Measurements from ENCODE around the gene ANKS1B.
"Not testable (repeated sequence)": the region's sequence is repeated elsewhere in the genome, so short reads cannot be mapped to it uniquely, and the experiment has no call there.

The ANKS1B gene

DNA sequence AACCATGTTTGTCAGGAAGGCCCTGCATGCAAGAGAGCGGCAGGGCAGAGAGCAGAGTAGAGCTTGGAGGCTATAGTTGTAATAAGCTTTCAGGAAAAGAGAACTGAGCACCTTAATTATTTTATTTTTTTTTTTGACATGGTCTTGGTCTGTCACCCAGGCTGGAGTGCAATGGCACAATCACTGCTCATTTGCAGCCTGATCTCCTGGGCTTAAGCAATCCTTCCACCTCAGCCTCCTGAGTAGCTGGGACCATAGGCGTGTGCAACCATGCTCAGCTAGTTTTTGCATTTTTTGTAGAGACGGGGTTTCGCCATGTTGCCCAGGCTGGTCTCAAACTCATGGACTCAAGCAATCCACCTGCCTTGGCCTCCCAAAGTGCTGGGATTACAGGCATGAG, 950.5 kb downstream of the ANKS1B start:
- not testable (repeated sequence) for DNase-seq

DNA sequence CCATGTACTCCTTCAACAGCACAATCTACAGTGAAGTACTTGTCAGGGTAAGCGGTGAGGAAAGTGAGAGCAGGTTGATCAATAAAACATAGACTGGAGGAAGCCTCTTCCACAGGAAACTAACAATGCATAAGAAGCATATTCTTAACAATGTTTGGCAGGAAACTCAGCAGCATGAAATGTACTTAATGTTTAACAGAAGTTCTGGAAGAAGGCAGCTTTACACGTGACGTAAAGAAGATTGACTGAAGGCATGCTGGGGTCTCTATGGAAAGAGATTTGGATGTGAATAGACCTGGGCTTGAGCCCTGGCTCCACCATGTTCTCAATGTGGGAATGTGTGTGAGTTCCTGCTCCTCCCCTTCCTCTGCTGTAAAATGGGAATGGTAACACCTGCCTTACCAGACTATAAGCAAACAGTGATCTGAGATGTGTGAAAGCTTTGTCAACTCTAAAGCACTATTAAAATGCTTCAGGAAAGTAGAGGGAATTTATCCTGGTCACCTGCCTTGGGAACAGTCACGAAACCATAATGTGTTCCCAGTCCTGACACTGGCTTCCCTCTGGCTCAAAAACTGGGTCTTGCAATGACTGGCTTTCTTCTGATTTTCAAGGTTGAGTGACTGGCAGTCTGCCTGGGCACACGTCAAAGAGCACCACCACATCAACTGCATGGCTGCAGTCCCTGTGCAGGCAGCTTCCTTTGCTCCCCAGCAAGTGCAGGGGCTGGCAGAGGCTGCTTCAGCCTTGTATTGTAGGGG, 955.0 kb downstream of the ANKS1B start:
- DNase-seq = no peak

DNA sequence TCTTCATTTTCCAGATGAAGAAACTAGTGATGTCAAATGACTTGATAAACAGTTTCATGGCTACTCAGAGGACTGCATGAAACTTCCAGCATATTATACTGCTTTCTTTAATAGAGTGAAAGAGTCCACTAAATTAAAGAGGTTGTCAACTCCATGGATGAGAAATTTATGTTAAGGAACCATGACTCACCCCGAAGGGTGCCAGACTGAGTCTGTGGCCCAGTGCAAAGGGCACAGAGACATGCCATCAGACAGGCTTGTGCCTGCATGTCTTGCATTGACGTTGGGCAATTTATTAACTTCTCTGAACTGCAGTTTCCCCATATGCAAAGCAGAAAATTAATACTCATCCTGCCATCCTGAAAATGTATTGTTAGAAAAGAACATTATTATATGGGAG, 957.3 kb downstream of the ANKS1B start:
- no peak for DNase-seq

DNA sequence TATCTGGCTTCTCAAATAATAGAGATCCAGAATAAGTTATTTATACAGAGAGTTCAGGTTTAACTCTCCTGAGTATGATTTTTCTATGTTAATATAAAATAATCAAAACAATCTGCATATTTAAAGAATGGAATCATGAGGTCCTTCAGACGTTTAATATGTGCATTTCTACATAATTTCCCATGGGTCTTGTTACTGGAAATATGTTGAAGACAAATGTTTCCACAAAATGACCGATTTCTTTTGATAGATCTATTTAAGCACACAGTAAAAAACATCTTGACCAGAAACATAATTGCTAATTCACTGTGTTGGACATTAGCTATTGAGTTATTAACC, 957.7 kb downstream of the ANKS1B start:
- no peak for DNase-seq

DNA sequence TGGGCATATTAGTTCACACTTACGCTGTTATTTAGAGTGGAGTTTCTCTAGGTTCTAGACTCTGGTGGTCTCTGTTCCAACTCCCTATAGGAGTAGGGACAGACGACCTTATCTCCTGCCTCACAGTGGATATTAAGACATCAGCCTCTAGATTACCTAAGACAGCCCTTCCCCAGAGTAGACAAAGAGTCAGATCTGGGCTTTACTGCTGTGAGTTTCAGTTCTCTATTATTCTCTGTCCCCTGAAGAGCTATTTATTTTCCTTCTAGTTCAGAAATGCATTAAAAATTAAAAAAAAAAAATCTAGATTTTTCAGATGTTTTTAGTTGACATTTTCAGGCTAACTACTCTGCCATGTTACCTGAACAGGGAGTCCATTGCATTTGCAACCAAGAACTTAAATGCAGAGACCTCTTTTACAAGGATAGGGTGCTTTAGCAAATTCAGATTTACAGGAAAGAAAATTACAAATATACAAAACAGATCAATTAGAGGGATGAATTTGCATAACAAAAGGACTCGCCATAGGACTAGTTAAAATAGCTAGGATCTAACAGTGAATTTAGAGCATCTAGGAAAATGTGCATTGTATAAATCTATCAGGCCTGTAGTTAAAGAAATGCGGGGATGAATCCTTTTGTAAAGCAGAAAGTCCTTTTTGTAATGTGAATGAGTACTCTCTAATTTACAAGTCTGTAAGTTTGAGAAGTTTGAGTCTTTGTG, 958.2 kb downstream of the ANKS1B start:
- no peak for DNase-seq

DNA sequence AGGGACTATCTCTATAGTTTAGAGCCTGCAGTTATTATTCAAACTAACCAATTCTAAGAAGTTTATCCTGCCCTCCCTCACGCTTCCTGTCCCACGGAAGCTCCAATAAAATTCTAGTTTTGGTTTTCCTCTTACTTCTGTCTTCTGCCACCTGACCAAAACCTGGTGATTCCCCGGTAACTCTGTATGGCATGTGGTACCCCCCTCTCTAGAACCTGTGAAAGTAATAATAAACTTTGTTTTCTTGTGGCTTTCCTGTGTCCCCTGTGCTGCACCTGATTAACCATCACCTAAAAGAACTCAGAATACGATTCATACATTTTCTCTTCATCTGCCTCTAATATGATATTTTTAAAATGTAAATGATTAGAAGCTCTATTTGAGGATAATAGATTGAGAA, 959.9 kb downstream of the ANKS1B start:
- no peak for DNase-seq

DNA sequence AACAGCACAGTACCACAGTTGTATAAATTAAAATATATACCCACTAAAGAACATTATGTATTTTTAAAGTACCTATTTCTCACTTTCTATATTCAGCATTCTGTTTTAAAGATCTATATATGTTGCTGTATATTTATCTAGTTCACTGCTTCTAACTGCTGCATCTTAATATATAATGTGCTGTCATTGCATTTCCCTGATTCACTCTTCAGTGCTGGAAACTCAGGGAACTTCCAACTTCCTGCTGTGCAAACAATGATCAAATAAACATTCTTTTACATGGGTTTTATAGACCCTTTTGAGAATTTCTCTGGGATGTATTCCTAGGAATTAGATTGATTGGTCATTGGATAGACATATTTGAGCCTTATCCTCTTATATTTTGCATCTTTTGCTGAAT, 960.5 kb downstream of the ANKS1B start:
- DNase-seq = no peak

DNA sequence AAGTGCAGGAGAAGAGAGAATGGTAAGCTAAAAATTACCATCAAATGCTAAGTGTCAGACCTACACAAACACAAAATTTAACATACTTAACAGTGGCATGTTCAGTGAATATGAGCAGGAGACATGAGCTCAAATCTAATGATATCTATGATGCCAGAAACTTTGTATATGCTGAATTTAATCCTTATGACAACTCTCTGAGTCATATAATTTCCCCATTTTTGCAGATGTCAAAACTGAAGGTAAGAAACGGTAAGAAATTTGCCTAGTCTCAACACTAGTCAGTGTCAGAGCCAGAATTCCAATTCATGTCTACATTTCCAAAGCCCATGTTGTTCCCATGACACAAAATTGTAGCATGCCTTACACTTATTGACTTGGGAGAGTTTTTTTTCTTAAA, 963.9 kb downstream of the ANKS1B start:
- no peak for DNase-seq

DNA sequence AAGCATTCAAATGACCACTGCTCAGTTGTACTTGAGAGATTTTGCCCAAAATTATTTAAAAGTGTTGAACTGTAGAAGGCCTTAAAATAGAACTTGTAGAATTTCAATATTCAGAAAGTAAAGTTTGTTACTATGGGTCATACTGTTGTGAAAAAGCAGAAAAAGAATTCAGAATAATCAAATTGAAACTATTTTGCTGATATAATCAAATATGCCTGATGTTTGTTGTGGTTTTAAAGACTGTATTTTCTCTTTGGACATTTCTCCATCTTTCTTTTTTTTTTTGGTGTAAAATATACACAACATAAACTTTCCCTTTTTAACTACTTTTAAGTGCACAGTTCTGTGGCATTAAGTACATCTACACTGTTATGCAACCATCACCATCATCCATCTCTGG, 964.9 kb downstream of the ANKS1B start:
- DNase-seq = no peak

DNA sequence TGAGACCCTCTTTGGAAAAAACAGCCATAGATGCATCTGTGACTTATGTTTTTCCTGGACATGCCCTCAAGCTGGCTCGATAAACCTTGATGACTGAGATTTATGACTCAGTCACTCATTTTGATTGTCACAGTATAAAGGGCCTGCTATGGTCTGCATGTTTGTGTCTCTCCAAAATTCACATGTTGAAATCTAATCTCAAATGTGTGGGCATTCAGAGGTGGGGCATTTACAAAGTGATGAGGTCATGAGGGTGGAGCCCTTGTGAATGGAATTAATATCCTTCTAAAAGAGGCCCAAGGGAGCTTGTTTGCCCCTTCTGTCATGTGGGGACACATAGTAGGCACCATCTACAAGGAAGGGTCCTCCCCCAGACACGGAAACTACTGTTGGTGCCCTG, 966.8 kb downstream of the ANKS1B start:
- DNase-seq = no peak

DNA sequence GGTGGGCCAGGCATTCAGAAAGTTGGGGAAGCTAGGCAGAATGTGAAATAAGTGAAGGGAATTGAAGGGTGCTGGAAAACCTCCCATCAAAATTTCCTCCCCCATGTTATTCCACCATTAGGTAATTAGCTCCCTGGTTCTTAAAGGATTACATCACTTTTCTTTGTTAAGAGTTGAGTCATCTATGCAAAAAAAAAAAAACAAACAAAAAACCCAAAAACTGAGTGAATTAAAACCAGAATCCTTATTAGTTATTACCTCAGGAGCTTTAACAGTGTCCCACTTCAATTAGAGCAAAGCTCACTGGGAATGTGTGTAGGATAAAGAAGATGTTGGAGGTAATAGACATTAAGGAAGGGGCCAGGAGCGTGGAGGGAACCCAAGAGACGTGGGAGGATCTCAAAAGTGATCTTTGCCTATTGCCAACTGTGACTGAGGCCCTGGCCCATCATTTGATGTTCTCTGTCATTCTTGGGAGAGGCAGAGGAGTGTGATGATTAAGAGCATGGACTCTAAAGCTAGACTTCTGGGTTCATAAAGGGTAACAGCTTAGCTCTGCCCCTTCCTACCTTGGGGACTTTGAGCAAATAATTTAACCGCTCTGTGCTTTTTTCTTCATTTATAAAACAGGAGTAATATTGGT, 975.0 kb downstream of the ANKS1B start:
- no peak for DNase-seq

DNA sequence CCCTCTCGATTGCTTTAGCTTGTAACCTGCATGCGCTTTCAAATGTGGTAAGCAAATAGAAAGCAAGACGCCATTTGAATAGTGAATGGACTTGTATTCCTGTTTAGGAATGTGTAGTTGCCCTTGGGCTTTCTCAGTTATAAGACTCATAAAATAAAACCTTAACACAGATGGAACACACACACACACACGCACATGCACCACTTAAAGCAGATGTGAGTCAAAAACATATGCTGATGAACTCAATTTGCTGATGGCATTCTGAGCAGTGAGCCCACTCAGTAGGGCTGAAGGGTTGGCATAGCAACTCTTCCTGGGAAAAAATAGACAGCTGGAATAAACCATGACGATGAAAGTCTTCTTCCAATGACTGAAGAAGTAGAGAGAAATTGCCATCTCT, 979.1 kb downstream of the ANKS1B start:
- no peak for DNase-seq

DNA sequence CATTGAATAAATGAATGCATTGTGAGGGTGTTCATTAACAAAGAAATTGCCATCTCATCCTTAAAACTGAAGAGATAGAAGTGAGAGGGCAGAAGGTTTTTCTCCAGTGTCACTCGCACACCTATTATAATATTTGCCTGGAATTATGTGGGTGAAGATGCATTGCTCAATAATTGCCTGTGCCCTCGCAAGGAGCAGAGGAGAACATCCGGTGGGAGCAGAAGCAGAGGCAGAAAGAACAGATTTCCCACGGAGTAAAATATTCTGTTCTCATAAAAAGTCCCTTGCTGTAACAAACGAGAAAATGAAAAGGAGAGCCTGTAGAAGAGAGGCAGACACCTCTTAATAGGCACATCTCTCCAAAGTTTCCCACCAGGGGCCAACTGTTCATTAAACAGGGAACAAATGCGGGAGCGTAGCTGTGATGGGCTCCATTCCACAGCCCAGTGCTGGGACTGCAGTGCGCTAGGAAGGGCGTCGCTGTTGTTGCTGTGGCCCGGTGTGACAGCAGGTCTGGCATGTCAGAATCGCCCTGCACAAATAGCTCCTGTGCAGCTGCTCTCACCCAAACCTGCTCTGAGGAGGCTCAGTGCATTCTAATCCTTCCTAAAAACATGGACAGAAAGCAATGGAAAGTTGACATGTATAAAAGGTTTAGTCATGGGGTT, 979.8 kb downstream of the ANKS1B start:
- DNase-seq = no peak

DNA sequence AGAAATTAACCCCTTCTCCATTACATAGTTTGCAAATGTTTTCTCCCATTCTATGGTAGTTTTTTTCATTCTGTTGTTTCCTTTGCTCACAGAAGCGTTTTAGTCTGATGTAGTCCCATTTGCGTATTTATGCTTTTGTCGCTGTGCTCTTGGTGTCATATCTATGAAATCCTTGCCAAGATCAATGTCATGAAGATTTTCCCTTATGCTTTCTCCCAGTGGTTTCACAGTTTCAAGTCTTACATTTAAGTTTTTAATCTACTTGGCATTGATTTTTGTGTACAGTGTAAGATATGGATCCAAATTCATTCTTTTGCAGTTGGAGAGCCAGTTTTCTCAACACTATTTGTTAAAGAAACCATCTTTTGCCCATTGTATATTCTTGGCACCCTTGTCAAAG, 982.0 kb downstream of the ANKS1B start:
- DNase-seq = no peak

DNA sequence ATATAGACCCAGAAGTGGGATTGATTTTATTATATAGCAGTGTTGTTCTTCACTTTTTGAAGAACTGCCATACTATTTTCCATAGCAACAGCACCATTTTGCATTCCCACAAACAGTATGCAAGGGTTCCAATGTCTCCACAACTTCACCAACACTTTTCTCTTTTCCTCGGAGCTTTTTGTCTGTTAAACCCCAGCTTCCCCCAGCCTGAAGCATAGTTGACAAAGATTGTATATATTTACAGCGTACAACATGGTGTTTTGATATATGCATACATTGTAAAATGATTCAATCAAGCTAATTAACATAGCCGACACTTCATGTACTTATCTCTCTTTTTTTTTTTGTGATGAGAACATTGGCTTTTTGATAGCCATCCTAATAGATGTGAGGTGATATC, 982.6 kb downstream of the ANKS1B start:
- no peak for DNase-seq

DNA sequence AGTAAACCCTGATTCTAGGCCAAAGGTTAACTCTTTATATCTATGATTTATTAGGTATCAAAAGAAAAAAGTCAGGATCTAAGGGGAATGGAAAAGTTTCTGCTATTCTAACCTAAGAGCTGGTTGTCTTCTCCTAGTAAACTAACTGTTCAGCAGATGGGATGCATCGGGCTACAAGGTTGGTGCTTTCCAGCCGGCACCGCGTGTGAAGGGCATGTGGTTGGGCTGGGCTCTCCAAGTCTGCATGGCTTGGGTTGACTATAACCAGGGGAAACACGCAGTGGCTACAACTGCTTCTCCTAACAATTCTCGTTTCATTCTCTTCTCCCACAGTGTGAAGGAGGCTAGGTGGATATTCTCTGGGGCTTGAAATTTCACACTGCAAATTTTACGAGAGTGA, 985.2 kb downstream of the ANKS1B start:
- DNase-seq = no peak

DNA sequence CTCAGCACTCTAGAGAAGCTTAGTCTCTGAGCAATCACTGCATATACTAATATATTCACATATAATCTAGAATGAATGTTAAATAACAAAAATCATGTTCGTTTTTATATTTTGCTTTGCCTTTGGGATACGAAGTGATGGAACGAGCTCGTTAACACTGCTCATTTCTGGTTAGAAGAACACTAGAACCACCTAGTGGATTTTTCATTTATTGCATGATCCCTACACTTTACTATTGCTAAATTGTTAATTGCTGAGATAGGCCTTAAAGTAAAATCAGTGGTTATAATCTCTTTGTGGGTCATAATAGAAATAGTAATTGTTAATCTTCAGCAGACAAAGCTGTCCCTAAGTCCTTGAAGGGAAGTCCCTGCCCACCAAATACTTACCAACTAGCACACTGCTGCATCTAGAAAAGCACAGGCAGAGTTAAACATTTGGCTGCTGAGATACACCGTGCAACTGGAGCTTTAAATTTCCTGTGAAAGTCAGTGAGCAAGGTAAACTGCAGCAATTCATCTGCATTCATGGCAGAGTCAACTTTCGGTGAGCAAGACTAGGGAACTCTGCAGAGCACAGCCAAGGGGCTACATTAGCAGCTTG, 985.9 kb downstream of the ANKS1B start:
- peak; percentile 55 for DNase-seq

DNA sequence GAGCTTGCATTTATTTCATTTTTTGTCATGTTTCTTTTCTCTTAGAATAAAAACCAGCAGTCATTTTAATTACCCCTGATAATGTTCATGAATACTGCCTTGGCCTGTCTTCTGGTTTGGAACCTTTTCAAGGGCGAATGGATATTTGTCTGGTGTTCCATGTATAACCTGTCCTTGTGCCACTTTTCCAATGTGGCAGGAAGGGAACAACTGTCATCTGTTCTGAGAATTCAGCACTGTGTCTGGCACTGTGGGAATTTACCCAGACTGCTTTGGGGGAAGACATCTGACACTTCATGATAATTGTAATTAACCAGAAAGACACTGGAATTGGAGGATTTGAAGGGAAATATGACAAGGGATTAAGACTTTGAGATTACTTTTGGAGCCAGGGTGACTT, 986.8 kb downstream of the ANKS1B start:
- no peak for DNase-seq

DNA sequence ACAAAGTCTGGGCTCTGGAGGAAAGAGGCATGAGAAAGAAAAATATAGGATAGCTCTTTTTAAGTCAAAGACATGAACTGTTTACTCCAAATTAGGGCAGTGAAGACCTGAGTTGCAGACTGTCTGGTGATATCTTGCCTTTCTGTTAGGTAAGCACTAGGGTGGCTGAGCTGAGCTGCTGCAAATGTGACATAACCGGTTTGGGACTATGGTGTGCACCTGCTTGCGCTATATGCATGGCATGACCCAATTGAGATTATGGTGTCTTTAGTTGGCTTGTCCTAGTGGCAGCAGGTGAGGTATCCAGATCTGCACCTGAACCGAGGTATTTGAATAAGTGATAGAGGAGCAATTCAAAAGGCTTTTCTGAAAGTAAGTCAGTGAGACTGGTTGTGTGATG, 994.1 kb downstream of the ANKS1B start:
- no peak for DNase-seq

DNA sequence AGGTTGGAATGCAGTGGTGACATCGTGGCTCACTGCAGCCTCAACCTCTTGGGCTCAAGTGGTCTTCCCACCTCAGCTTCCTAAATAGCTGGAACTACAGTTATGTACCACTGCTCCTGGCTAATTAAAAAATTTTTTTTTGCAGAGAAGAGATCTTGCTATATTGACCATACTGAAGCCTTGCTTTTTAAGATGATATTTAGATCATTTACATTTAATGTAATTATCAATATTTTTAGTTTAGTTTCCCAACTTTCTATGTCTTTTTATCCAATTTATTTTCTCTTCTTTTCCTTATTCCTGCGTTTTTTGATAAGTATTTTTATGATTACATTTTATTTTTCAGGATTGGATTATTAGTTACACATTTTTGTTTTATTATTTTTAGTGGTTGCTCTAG, 999.6 kb downstream of the ANKS1B start:
- no peak for DNase-seq

DNA sequence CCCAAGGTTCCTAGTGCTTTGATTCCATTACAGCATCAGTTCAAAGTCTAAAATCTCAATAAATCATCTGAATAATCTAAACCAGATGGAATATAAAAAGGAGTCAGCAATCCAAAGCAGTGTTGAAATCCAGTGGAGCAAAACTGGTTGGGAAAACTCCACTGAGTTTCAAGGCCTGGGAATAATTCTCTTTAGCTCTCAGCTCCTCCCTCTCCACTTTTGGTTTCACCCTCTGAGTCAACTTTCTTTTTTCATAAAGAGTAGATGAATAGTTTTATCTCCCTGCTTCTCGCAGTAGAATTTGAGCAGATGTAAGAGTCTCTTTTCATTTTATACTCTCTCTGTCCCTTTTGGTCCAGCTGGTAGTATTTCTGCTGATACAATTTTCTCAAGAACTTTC, 1001.1 kb downstream of the ANKS1B start:
- no peak for DNase-seq

DNA sequence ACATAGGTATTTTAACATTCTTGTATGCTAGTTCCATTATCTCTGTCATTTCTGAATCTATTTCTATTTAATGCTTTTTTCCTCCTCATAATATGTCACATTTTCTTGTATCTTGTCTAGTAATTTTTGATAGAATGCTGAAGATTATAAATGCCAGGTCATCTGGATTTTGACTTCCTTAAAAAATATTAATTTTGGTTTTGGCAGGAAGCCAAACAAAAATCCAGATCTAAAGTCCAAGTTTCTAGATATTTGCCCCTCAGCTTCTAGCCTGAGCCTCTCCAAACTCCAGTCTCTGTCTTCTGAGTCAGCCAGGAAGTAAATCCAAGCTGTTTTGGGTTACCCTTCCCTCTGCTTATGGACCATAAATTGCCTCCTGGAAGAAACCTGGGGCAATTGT, 1004.2 kb downstream of the ANKS1B start:
- no peak for DNase-seq

DNA sequence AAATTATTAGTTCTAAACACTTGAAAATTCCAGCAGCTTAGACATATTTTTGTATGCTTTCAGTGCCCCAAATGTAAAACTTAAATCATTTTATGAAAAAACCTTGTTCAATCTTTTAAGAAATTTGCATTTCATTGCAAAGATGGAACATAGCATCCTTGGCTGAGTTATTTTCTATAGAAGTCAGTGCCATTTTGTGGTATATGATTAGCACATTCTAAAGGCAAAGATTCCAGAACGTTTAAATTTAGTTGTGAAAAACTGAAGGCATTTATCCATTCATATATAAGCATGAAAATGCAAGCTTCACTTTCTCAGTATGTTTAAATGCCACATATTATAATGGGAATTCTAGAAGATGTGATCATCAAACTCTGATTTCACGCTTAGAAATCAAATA, 1007.5 kb downstream of the ANKS1B start:
- DNase-seq = no peak
